HG03460 (cell line): ENCODE results near the gene IZUMO4.
"Not testable (repeated sequence)": the region's sequence is repeated elsewhere in the genome, so short reads cannot be mapped to it uniquely, and the experiment has no call there.

ENCODE experiments used
- ATAC-seq: cut with Tn5 transposase; IDR thresholded peaks from one replicate; pipeline ENCODE4 v1.9.1; 2021; ENCODE audit not compliant: unreplicated experiment

Gene IZUMO4

GRCh38 chr19:2080336-2080988 lies 16.3 kb upstream of the IZUMO4 start:
- ATAC-seq, result no peak

- no peak for ATAC-seq
Measured at GRCh38 chr19:2081873-2082810, 14.6 kb upstream of the IZUMO4 start.

- no peak for ATAC-seq
Measured at GRCh38 chr19:2083174-2083854, 13.4 kb upstream of the IZUMO4 start.

- ATAC-seq, result peak; percentile 26
Measured at GRCh38 chr19:2084993-2085720, 11.6 kb upstream of the IZUMO4 start.

- ATAC-seq, result not testable (repeated sequence)
Measured at GRCh38 chr19:2086695-2087620, 9.8 kb upstream of the IZUMO4 start.

- ATAC-seq, result no peak
Measured at GRCh38 chr19:2087621-2088100, 9.1 kb upstream of the IZUMO4 start.

GRCh38 chr19:2089001-2089711 lies 7.6 kb upstream of the IZUMO4 start:
- ATAC-seq, result no peak

GRCh38 chr19:2089727-2090053 lies 7.0 kb upstream of the IZUMO4 start:
- no peak for ATAC-seq

GRCh38 chr19:2091926-2092525 lies 4.7 kb upstream of the IZUMO4 start:
- not testable (repeated sequence) for ATAC-seq

- peak; percentile 33 for ATAC-seq
Measured at GRCh38 chr19:2096034-2096479, 658 bp upstream of the IZUMO4 start, which contains the start of gene MOB3A. Gene MOB3A (minus strand): TSS chr19:2096326. CDS start chr19:2078560, 17,766 bp downstream.

- ATAC-seq, result no peak
Measured at GRCh38 chr19:2097203-2097885, 629 bp downstream of the IZUMO4 start.

GRCh38 chr19:2097886-2098327 lies 1.2 kb downstream of the IZUMO4 start:
- ATAC-seq, result no peak

- no peak for ATAC-seq
Measured at GRCh38 chr19:2099054-2099501, 2.4 kb downstream of the IZUMO4 start.

- no peak for ATAC-seq
Measured at GRCh38 chr19:2099937-2100718, 3.4 kb downstream of the IZUMO4 start.

- no peak for ATAC-seq
Measured at GRCh38 chr19:2100719-2101061, 4.0 kb downstream of the IZUMO4 start.

GRCh38 chr19:2101417-2102335 lies 5.0 kb downstream of the IZUMO4 start:
- no peak for ATAC-seq
